OCI-LY1 (cell line): Measurements from ENCODE around the gene SLC5A1.
A peak's percentile ranks its signal among the peaks of the same experiment; 100 is the strongest.

Experiments used
- EZH2 ChIP-seq: fragments of 200-600 bp; sonication (generic), shearing (Covaris generic); IDR thresholded peaks from 2 replicates; pipeline ENCODE4 v1.8.0; 2017; ENCODE audit warnings: borderline replicate concordance, mixed run types, mild to moderate bottlenecking, antibody characterized with exemption, low read length, moderate library complexity, mixed read lengths
- TF ChIP-seq, protein P1 (sequence below): fragments of 200-600 bp; sonication (generic), shearing (Covaris generic); IDR thresholded peaks from 2 replicates; pipeline ENCODE4 v1.5.1; 2017; ENCODE audit warnings: mild to moderate bottlenecking, antibody characterized with exemption, low read length, moderate library complexity, mixed read lengths

GRCh38 chr22:31995046-31995445, 48.0 kb upstream of the SLC5A1 start:
- TF ChIP-seq, protein P1, sequence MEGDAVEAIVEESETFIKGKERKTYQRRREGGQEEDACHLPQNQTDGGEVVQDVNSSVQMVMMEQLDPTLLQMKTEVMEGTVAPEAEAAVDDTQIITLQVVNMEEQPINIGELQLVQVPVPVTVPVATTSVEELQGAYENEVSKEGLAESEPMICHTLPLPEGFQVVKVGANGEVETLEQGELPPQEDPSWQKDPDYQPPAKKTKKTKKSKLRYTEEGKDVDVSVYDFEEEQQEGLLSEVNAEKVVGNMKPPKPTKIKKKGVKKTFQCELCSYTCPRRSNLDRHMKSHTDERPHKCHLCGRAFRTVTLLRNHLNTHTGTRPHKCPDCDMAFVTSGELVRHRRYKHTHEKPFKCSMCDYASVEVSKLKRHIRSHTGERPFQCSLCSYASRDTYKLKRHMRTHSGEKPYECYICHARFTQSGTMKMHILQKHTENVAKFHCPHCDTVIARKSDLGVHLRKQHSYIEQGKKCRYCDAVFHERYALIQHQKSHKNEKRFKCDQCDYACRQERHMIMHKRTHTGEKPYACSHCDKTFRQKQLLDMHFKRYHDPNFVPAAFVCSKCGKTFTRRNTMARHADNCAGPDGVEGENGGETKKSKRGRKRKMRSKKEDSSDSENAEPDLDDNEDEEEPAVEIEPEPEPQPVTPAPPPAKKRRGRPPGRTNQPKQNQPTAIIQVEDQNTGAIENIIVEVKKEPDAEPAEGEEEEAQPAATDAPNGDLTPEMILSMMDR: peak; percentile 33
- no peak for TF ChIP-seq EZH2
